IMR-90 (cell line): Measurements from ENCODE around the gene SRRM2. TPM values are rescaled to one million over a fixed set of nuclear protein-coding genes. Genes with fewer than 3 reads are reported as not detected.

ENCODE experiments used
- ATAC-seq: fragments of 200-7000 bp; cut with Tn5 transposase; 2 replicates; pipeline ENCODE4 v1.9.1; 2020; ENCODE audit warnings: low read depth, mild to moderate bottlenecking, moderate library complexity
- BruUV-seq: library from RNA; stranded (reverse); fragments of 400-500 nt; replicated peaks from 2 replicates; lab custom pipeline; 2021; lab: Mats Ljungman, UMichigan
- CTCF ChIA-PET: fragments of 300-600 bp; formaldehyde crosslinking; extraction: SDS; loops from one replicate; lab custom pipeline; 2021; ENCODE audit warnings: antibody characterized with exemption; lab: Yijun Ruan, JAX
- POLR2A ChIA-PET: fragments of 300-600 bp; sonication (Branson Sonifier 250); formaldehyde crosslinking; loops from one replicate; lab custom pipeline; 2022; ENCODE audit warnings: antibody characterized with exemption; ENCODE audit not compliant: unreplicated experiment; lab: Charles Lee
- DNase-seq: peaks from one replicate; pipeline ENCODE4 v3.0.0; 2013
- H2AFZ ChIP-seq: replicated peaks from 2 replicates; pipeline ENCODE3; 2013; ENCODE audit warnings: low read length, mild to moderate bottlenecking; ENCODE audit not compliant: poor library complexity
- H2AK5ac ChIP-seq: 2 replicates; pipeline ENCODE4 v1.6.1; 2013; ENCODE audit warnings: low read depth, low read length, inconsistent platforms
- H2AK9ac ChIP-seq: replicated peaks from 2 replicates; pipeline ENCODE3; 2013; ENCODE audit warnings: mild to moderate bottlenecking, low read depth, low read length, moderate library complexity; ENCODE audit not compliant: poor library complexity
- H2BK120ac ChIP-seq: 2 replicates; pipeline ENCODE4 v1.6.1; 2013; ENCODE audit warnings: low read depth, low read length, inconsistent platforms
- H2BK15ac ChIP-seq: 3 replicates; pipeline ENCODE4 v1.6.1; 2013; ENCODE audit warnings: low read depth, low read length, inconsistent platforms
- H2BK20ac ChIP-seq: 2 replicates; pipeline ENCODE4 v1.6.1; 2013; ENCODE audit warnings: low read depth, mild to moderate bottlenecking, inconsistent platforms, low read length, moderate library complexity
- H2BK5ac ChIP-seq: 2 replicates; pipeline ENCODE4 v1.6.1; 2013; ENCODE audit warnings: mild to moderate bottlenecking, low read depth, low read length, inconsistent platforms; ENCODE audit not compliant: poor library complexity, severe bottlenecking
- H3K14ac ChIP-seq: replicated peaks from 2 replicates; pipeline ENCODE4 v1.6.1; 2013; ENCODE audit warnings: low read depth, low read length, inconsistent platforms
- H3K18ac ChIP-seq: 2 replicates; pipeline ENCODE4 v1.6.1; 2013; ENCODE audit warnings: low read depth, low read length, control low read depth
- H3K23ac ChIP-seq: 2 replicates; pipeline ENCODE4 v1.6.1; 2013; ENCODE audit warnings: low read depth, low read length, inconsistent platforms
- H3K27ac ChIP-seq: 2 replicates; pipeline ENCODE4 v1.5.1; 2013; ENCODE audit warnings: mild to moderate bottlenecking, control low read depth, low read length; ENCODE audit not compliant: insufficient read depth
- H3K27me3 ChIP-seq: 2 replicates; pipeline ENCODE4 v1.6.1; 2013; ENCODE audit warnings: low read length; ENCODE audit not compliant: control insufficient read depth, insufficient read depth
- H3K36me3 ChIP-seq: 2 replicates; pipeline ENCODE4 v1.6.1; 2013; ENCODE audit warnings: low read length, mixed read lengths; ENCODE audit not compliant: control insufficient read depth, insufficient read depth
- H3K4ac ChIP-seq: 2 replicates; pipeline ENCODE4 v1.6.1; 2013; ENCODE audit warnings: low read depth, low read length, inconsistent platforms
- H3K4me1 ChIP-seq: 2 replicates; pipeline ENCODE4 v1.6.1; 2013; ENCODE audit warnings: low read length, mixed read lengths; ENCODE audit not compliant: control insufficient read depth, insufficient read depth
- H3K4me2 ChIP-seq: 2 replicates; pipeline ENCODE4 v1.6.1; 2013; ENCODE audit warnings: low read depth, mild to moderate bottlenecking, control low read depth, low read length, moderate library complexity
- H3K4me3 ChIP-seq: 2 replicates; pipeline ENCODE4 v1.5.1; 2013; ENCODE audit warnings: low read depth, mild to moderate bottlenecking, control low read depth, low read length, moderate library complexity; ENCODE audit not compliant: insufficient read depth
- H3K56ac ChIP-seq: 2 replicates; pipeline ENCODE4 v1.6.1; 2013; ENCODE audit warnings: low read length, inconsistent platforms; ENCODE audit not compliant: insufficient read depth; ENCODE audit errors: extremely low read depth
- H3K79me1 ChIP-seq, 2 experiments: 2 replicates each; pipeline ENCODE4 v1.6.1; 2013; ENCODE audit warnings: low read length in 2 of 2, inconsistent platforms in 1 of 2, low read depth in 1 of 2
- H3K9ac ChIP-seq: 2 replicates; pipeline ENCODE4 v1.6.1; 2013; ENCODE audit warnings: low read depth, low read length, control low read depth
- H3K9me1 ChIP-seq: 2 replicates; pipeline ENCODE4 v1.6.1; 2013; ENCODE audit warnings: low read length, inconsistent platforms; ENCODE audit not compliant: insufficient read depth
- H3K9me3 ChIP-seq: 2 replicates; pipeline ENCODE4 v1.6.1; 2013; ENCODE audit warnings: low read length; ENCODE audit not compliant: control insufficient read depth, insufficient read depth
- H4K20me1 ChIP-seq: 2 replicates; pipeline ENCODE4 v1.6.1; 2013; ENCODE audit warnings: low read length, inconsistent platforms; ENCODE audit not compliant: insufficient read depth
- H4K5ac ChIP-seq: 2 replicates; pipeline ENCODE4 v1.6.1; 2013; ENCODE audit warnings: mild to moderate bottlenecking, low read depth, low read length, control low read depth
- H4K8ac ChIP-seq, 2 experiments: 2 replicates each; pipeline ENCODE4 v1.6.1; 2013; ENCODE audit warnings: low read depth in 2 of 2, low read length in 2 of 2, control low read depth in 1 of 2, inconsistent platforms in 1 of 2
- H4K91ac ChIP-seq: 2 replicates; pipeline ENCODE4 v1.6.1; 2013; ENCODE audit warnings: low read depth, low read length, inconsistent platforms; ENCODE audit not compliant: insufficient read depth
- CEBPB ChIP-seq: IDR thresholded peaks from 2 replicates; pipeline ENCODE4 v1.6.1; 2012; ENCODE audit warnings: low read depth, low read length, improper control_type of control experiment
- CTCF ChIP-seq: conservative IDR thresholded peaks from 2 replicates; pipeline ENCODE4 v1.5.1; 2012; ENCODE audit warnings: mild to moderate bottlenecking, low read depth, low read length, improper control_type of control experiment
- ELK1 ChIP-seq: fragments of 150-350 bp; IDR thresholded peaks from 2 replicates; pipeline ENCODE4 v1.6.1; 2016; ENCODE audit warnings: low read depth, mild to moderate bottlenecking, low read length, moderate library complexity, borderline replicate concordance
- MAFK ChIP-seq: IDR thresholded peaks from 2 replicates; pipeline ENCODE4 v1.6.1; 2012; ENCODE audit warnings: low read depth, low read length, improper control_type of control experiment
- MXI1 ChIP-seq: IDR thresholded peaks from 2 replicates; pipeline ENCODE4 v1.6.1; 2012; ENCODE audit warnings: low read depth, mild to moderate bottlenecking, low read length, moderate library complexity, borderline replicate concordance
- NFE2L2 ChIP-seq: fragments of 150-350 bp; IDR thresholded peaks from 2 replicates; pipeline ENCODE4 v1.6.1; 2016; ENCODE audit warnings: low read depth, mild to moderate bottlenecking, low read length
- RAD21 ChIP-seq: IDR thresholded peaks from 2 replicates; pipeline ENCODE4 v1.6.1; 2012; ENCODE audit warnings: low read length, improper control_type of control experiment
- RCOR1 ChIP-seq: IDR thresholded peaks from 2 replicates; pipeline ENCODE4 v1.6.1; 2012; ENCODE audit warnings: mild to moderate bottlenecking, low read length, improper control_type of control experiment; ENCODE audit not compliant: insufficient replicate concordance
- SMC3 ChIP-seq: fragments of 150-350 bp; IDR thresholded peaks from 2 replicates; pipeline ENCODE4 v1.6.1; 2016; ENCODE audit warnings: low read depth, mild to moderate bottlenecking, antibody characterized with exemption, low read length, moderate library complexity
- WGBS, 2 experiments: methylation state at CpG; one replicate each; pipeline versions ENCODE4 v1.1.5 to v1.1.7; 2013; ENCODE audit warnings: missing lambda C conversion rate in 2 of 2; ENCODE audit not compliant: insufficient read length in 1 of 2; ENCODE audit errors: extremely low coverage in 2 of 2; 5-methylcytosine and 5-hydroxymethylcytosine counted together
- dilution Hi-C: fragments of 300-500 bp; cut with HindIII; formaldehyde crosslinking; loops from one replicate; pipeline ENCODE4 v1.14.3; 2018; ENCODE audit warnings: low sequenced_read_pairs; ENCODE audit not compliant: unreplicated experiment
- in situ Hi-C: fragments of 300-500 bp; cut with MboI; formaldehyde crosslinking; loops from 3 replicates; pipeline ENCODE4 v1.14.3; 2019; ENCODE audit warnings: low sequenced_read_pairs, inconsistent platforms, mixed read lengths
- intact Hi-C: fragments of 100-400 bp; cut with micrococcal nuclease; formaldehyde crosslinking; loops from 2 replicates; pipeline ENCODE4 v1.10.0; 2022
- polyA plus RNA-seq, 3 experiments: library from polyadenylated mRNA; depleted of rRNA; stranded (reverse); fragments of >200 nt; gene quantifications; 2 replicates each; pipeline ENCODE4 v1.2.3, GENCODE V29; 2012; ENCODE audit warnings: low replicate concordance in 1 of 3
- total RNA-seq: library from RNA; depleted of rRNA; stranded (reverse); fragments of >200 nt; gene quantifications from 2 replicates; pipeline ENCODE4 v1.2.3, GENCODE V29; 2012

The SRRM2 gene
- total and polyA plus RNA-seq, 2 of the 4 experiments (the other 2 are of a cell fraction): 20.3 to 300 TPM

- Histone ChIP-seq H3K14ac (no peak overlapping the region), H4K5ac (no peak overlapping the region), H4K91ac (no peak overlapping the region), H3K79me1 (no peaks in the 10 kb centered on the region; a peak in 1 of 4 replicates), H3K4me2 (no peak overlapping the region), H2AK9ac (peak overlapping the region; percentile 5), H3K9ac (no peak overlapping the region), H3K27ac (no peak overlapping the region), H2BK120ac (no peak overlapping the region), H3K4me3 (no peak overlapping the region), H3K9me1 (no peaks in the 10 kb centered on the region; the same call in 1 of the 2 replicates), H2AK5ac (no peak overlapping the region), H3K36me3 (peaks cover 19% of the 10 kb centered on the region), H3K4me1 (no peaks in the 10 kb centered on the region), H2BK15ac (no peak overlapping the region), H2BK5ac (no peak overlapping the region), H3K56ac (no peak overlapping the region), H4K20me1 (peaks cover 7% of the 10 kb centered on the region), H2AFZ (no peak overlapping the region), H3K23ac (no peak overlapping the region), H3K9me3 (no peaks in the 10 kb centered on the region), H3K18ac (no peak overlapping the region), H3K4ac (no peak overlapping the region), H2BK20ac (no peak overlapping the region), H4K8ac (no peak overlapping the region), H3K27me3 (no peaks in the 10 kb centered on the region)
- ChIA-PET CTCF (no interaction called here), POLR2A (no interaction called here)
- intact Hi-C loops (no loop called here), in situ Hi-C loops (no loop called here), dilution Hi-C loops (no loop called here)
- no peak for TF ChIP-seq RAD21
- no peak for TF ChIP-seq NFE2L2
- no peak for TF ChIP-seq ELK1
- no peak for TF ChIP-seq CTCF
- TF ChIP-seq SMC3: no peak
- no peak for TF ChIP-seq CEBPB
- no peak for TF ChIP-seq MAFK
- TF ChIP-seq RCOR1: no peak
- TF ChIP-seq MXI1: no peak
- BruUV-seq: no TSS peak
- ATAC-seq (no peak), DNase-seq (no peak)
- 88% methylated on average over 6 of the region's 11 CpGs; no CpG with 5 or more reads in 1 of the 2 experiments for WGBS, 2 experiments
These were observed 41.7 kb upstream of the SRRM2 start for GRCh38 chr16:2710711-2711231.
